ENCODE measurements around the gene RASL10A. TPM values are rescaled to one million over a fixed set of nuclear protein-coding genes. Genes with fewer than 3 reads are reported as not detected.

RASL10A gene
- total RNA-seq, 4 donors from 2014 or later = 0.13 to 1.2 TPM; not detected in 2

DNA sequence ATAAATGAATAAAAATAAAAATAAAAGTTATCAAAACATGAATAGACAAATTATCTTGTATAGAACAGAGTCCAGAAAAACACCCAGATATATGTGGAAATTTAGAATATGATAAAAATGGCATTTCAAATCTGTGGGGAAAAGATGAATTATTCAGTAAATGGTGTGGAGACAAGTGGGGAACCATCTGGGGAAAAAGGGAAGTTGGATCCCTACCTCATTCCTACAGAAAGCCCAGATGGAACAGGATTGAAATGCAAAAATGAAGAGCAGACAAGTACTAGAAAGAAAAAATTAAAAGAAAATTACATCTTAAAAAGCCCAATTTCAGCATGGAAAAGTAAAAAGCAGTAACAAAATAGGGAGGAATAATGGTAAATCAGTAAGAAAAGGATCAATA, 8.1 kb upstream of the RASL10A start:
- in situ Hi-C loops (cut with MboI; ENCODE audit: low sequenced_read_pairs in 4 of 4) (no loop called here), intact Hi-C loops (cut with DNase I; ENCODE audit: low total_unique reads) (no loop called here)
- Histone ChIP-seq H3K4me1 (peaks cover 12% of the 10 kb centered on the region in 2 donors), H3K27ac (no peak overlapping the region), H3K36me3 (no peaks in the 10 kb centered on the region), H3K9me3 (no peaks in the 10 kb centered on the region), H3K27me3 (no peaks in the 10 kb centered on the region), H3K4me3 (no peak overlapping the region)
- no peak for ATAC-seq
- TF ChIP-seq, protein P1, sequence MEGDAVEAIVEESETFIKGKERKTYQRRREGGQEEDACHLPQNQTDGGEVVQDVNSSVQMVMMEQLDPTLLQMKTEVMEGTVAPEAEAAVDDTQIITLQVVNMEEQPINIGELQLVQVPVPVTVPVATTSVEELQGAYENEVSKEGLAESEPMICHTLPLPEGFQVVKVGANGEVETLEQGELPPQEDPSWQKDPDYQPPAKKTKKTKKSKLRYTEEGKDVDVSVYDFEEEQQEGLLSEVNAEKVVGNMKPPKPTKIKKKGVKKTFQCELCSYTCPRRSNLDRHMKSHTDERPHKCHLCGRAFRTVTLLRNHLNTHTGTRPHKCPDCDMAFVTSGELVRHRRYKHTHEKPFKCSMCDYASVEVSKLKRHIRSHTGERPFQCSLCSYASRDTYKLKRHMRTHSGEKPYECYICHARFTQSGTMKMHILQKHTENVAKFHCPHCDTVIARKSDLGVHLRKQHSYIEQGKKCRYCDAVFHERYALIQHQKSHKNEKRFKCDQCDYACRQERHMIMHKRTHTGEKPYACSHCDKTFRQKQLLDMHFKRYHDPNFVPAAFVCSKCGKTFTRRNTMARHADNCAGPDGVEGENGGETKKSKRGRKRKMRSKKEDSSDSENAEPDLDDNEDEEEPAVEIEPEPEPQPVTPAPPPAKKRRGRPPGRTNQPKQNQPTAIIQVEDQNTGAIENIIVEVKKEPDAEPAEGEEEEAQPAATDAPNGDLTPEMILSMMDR (IDR thresholded peaks at IDR 0.05 in 4 of 5, conservative IDR thresholded peaks at IDR 0.05 in 1 of 5) = no peak
- TF ChIP-seq POLR2A (IDR thresholded peaks at IDR 0.05) = no peak
- no peak for DNase-seq

DNA sequence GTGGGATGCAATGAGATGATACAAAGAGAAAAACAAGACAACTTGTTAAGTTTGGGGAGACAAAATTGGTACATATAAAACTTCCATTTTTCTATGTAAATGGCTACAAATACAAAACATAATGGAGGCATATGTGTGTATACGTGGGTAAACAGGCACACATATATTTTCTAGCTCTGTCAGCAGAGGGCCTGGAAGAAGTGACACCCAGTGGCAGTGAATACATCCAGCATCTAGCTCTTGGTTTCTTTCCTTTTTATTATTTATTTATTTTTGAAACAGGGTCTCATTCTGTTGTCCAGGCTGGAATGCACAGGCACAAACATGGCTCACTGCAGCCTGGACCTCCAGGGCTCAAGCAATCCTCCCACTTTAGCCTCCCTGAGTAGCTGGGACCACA, 5.0 kb upstream of the RASL10A start:
- peaks cover 0 to 5% (median 3%) of the 10 kb centered on the region in 3 donors for H3K27me3 ChIP-seq
- ATAC-seq (no peak), DNase-seq (no peak)
- TF ChIP-seq, protein P1 (IDR thresholded peaks at IDR 0.05 in 4 of 5, conservative IDR thresholded peaks at IDR 0.05 in 1 of 5) = no peak
- no peak for TF ChIP-seq POLR2A (IDR thresholded peaks at IDR 0.05)
- intact Hi-C loops (cut with DNase I; ENCODE audit: low total_unique reads) (no loop called here), in situ Hi-C loops (cut with MboI; ENCODE audit: low sequenced_read_pairs in 4 of 4) (no loop called here)
- H3K9me3 ChIP-seq = no peaks in the 10 kb centered on the region
- no peak overlapping the region for H3K4me3 ChIP-seq
- no peaks in the 10 kb centered on the region for H3K36me3 ChIP-seq
- no peaks in the 10 kb centered on the region for H3K4me1 ChIP-seq
- H3K27ac ChIP-seq = no peak overlapping the region

DNA sequence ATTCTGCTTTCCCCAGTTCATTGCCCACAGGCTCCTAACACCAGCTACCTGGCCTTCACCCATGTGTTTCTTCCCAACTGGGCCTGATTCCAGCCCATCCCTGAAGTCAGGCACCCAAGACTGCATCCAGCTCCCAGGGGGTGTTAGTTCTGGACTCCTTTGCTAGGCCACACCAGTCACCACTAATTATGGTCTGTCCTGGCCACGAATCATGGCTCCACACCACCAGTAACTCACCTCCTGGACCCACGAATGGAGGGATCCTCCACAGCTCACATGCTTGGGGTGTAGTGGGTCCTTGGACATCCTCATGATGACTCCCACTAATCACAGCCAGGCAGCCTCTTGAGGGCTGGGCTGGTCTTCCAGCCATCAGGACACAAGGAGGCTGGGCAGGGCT, 3.6 kb upstream of the RASL10A start:
- H3K4me3 ChIP-seq = no peak overlapping the region
- H3K27ac ChIP-seq = no peak overlapping the region
- in situ Hi-C loops (cut with MboI; ENCODE audit: low sequenced_read_pairs in 4 of 4) = no loop called here
- no peak for DNase-seq
- no peaks in the 10 kb centered on the region for H3K36me3 ChIP-seq
- H3K27me3 ChIP-seq = peaks cover 8 to 15% (median 12%) of the 10 kb centered on the region in 3 donors
- peaks cover 0 to 7% of the 10 kb centered on the region in 2 donors for H3K4me1 ChIP-seq
- ATAC-seq = no peak
- intact Hi-C loops (cut with DNase I; ENCODE audit: low total_unique reads) = no loop called here
- no peaks in the 10 kb centered on the region for H3K9me3 ChIP-seq
- TF ChIP-seq, protein P1 (IDR thresholded peaks at IDR 0.05 in 4 of 5, conservative IDR thresholded peaks at IDR 0.05 in 1 of 5) = no peak
- TF ChIP-seq POLR2A (IDR thresholded peaks at IDR 0.05) = no peak

DNA sequence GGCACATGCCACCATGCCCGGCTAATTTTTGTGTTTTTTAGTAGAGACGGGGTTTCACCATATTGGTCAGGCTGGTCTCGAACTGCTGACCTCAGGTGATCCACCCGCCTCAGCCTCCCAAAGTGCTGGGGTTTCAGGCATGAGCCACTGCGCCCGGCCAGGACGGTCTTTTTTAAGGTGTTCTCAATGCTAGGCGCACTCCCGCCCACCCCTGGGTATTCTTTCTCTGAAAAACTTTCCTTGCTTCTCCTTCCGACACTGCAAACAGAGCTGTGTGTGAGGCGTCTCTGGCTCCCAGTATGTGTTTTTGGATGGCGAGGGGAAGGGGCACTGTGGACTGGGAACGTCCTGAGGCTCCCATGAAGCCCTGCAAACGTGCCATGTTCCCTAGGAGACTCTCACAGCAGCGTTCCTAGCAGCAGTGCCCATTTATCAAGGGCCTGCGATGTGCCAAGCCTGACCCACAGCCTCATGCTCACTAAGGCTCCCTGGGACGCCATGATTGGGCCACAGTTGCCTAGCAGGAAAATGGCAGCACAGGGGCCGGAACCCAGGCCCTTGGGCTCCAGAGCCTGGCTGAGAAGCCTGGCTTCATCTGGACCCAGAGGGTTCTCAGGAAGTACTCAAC, 2.4 kb upstream of the RASL10A start:
- Histone ChIP-seq H3K27ac (no peak overlapping the region), H3K27me3 (peaks cover 17 to 26% (median 21%) of the 10 kb centered on the region in 3 donors), H3K9me3 (no peaks in the 10 kb centered on the region), H3K36me3 (no peaks in the 10 kb centered on the region), H3K4me1 (peaks cover 0 to 14% of the 10 kb centered on the region in 2 donors), H3K4me3 (no peak overlapping the region)
- intact Hi-C loops (cut with DNase I; ENCODE audit: low total_unique reads) = no loop called here
- TF ChIP-seq, protein P1 (IDR thresholded peaks at IDR 0.05 in 4 of 5, conservative IDR thresholded peaks at IDR 0.05 in 1 of 5) = no peak
- TF ChIP-seq POLR2A (IDR thresholded peaks at IDR 0.05) = no peak
- in situ Hi-C loops (cut with MboI; ENCODE audit: low sequenced_read_pairs in 4 of 4) = no loop called here
- DNase-seq (no peak), ATAC-seq (no peak)

Data from gastrocnemius medialis (tissue), 4 donors.